G401 (cell line): Measurements from ENCODE around the gene SMIM7. TPM values are rescaled to one million over a fixed set of nuclear protein-coding genes. Genes with fewer than 3 reads are reported as not detected.
A peak's percentile ranks its signal among the peaks of the same experiment; 100 is the strongest.

Experiments used
- DNase-seq: peaks from one replicate; pipeline ENCODE4 v3.0.0-alpha.2; 2015; ENCODE audit warnings: low spot score
- in situ Hi-C: cut with HindIII; loops from 2 replicates; pipeline ENCODE4 v1.10.0; 2016; ENCODE audit warnings: low sequenced_read_pairs, mixed read lengths
- total RNA-seq: library from RNA; depleted of rRNA; stranded (reverse); fragments of >200 nt; shearing (Covaris generic); gene quantifications from 2 replicates; pipeline ENCODE4 v1.2.3, GENCODE V29; 2014

Gene SMIM7
- total RNA-seq, 1 experiment from 2014 or later: 116 TPM

GRCh38 chr19:16626796-16627192, 33.1 kb downstream of the SMIM7 start:
- no peak for DNase-seq

DNA sequence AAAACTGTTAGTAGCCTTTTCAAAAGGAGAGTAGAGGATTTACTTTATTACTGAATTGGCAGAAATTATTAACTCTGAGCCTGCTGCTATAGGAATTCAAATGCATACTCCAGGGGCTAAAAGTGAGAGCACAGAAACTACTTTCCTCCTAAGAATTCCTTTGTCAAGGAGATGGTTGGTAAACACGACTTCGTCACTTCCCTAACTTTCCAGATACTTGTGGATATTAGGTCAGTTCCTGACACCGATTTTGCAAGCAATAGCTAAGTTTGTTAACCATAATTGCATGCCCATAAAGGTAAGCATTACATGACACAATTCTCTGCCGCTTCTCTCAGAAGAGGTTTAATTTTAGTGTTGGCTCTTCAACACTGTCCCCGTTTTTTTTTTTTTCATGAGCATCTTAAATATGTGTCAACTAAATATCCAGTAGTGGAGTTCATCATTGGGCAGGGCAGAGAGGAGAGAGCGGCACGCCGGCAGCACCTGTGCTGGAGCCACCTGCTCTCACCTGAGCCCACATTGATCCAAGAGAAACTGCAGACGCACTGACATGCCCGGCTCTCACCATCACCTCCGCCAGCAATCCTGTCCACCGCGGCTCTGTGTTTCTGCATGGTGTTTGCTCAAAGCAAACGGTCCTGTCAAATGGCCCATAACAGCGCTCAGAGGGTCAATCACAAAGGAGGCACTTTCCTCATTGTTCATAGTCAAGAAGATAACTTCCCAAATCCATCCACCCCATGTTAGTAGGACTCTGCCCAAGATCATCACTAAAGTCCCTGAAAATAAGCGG, 34.6 kb downstream of the SMIM7 start:
- DNase-seq: no peak
- in situ Hi-C loops: no loop called here

More at GRCh38 chr19:16626796-16627192, 33.1 kb downstream of the SMIM7 start:
- in situ Hi-C loops: no loop called here

DNA sequence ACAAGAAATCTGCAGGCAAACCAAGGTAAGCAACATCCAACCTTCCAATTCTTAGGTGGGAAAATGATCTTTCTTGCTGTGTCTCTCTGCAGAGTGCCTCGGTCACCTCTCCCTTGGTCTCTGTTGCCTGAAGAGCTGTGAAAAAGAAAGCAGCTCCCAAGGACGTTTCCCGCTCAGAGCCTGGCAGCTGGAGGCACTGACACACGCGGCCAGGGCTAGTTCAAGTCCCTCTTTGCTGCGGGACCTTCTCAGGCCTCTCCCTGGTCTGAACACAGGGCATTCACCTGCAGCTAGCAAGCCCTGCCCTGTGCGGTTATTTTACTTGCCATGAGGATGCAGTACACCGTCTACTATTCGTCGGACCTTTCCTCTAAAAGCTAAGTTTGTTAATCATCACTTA, 35.7 kb downstream of the SMIM7 start:
- DNase-seq: no peak
- in situ Hi-C loops: no loop called here

GRCh38 chr19:16623576-16623975, 36.4 kb downstream of the SMIM7 start:
- no peak for DNase-seq

GRCh38 chr19:16623066-16623465, 36.9 kb downstream of the SMIM7 start:
- in situ Hi-C loops: no loop called here

More at GRCh38 chr19:16623576-16623975, 36.4 kb downstream of the SMIM7 start:
- in situ Hi-C loops: no loop called here

DNA sequence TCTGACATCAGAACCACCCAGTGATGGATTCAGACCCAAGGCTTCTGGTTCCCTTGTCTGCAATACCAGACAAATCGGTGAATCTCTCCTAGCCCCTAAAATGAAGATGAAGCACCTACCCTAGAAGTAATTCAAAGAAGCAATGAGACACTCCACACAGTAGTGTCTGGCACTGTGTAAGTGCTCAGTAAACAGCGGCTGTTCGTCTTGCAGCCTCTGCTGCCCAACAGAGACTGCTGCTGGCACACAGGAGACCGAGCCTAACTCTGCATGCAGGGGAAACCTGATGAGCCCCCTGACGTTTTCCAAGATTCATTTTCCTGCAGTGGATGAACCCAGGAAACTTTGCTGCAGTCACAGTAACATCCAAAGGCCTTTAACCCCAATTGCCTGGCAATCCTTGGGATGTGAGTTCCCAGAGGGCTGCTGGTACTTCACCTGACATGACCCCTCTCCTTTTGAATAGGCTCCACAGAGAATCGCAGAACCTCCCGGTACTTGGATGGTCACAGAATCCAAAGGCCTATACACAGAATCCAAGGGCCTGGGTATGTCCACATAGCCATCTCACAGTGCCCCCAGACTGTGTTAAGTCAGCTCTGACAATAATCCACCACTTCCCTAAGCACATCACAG, 38.7 kb downstream of the SMIM7 start:
- in situ Hi-C loops: no loop called here

More at GRCh38 chr19:16623066-16623465, 36.9 kb downstream of the SMIM7 start:
- DNase-seq: no peak

DNA sequence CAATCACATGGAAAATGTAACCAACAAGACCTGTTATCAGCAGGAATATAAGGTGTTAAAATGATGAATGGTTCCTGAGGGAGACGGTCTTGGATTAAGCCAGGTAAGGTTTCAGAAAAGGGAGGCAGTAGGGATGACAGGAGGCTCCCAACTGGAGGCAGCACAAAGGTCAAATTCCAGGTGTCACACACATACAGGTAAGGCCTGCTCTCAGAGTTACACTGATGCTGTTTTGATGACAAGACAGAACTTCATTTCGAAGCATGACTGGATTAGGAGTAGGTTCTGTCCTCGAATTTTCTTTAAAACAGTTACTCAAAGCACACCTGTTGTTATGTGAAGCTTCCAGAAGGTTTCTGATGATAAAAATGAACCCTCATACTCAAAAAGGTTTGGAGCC, 39.4 kb downstream of the SMIM7 start:
- in situ Hi-C loops: no loop called here
- DNase-seq: no peak

More for the DNA sequence above, 38.7 kb downstream of the SMIM7 start:
- no peak for DNase-seq

DNA sequence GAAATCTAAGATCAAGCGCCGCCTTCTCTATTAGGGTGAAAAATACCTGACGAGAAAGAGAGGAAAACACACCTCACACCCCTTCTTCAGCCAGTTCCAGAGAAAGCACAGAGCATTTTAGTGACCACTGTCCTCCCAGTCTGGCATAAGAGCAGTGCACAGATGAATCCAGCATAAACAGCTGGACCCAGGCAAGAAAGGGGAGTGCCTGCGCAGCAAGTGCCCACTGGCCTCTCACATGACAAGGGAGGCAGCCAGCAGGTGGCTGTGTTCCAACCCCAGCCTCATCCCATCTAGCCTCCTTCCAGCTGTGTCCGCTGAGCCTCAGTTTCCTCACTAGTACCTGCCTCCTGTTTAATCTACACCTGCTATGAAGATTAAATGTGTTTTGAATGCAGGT, 39.9 kb downstream of the SMIM7 start:
- in situ Hi-C loops: no loop called here
- no peak for DNase-seq

DNA sequence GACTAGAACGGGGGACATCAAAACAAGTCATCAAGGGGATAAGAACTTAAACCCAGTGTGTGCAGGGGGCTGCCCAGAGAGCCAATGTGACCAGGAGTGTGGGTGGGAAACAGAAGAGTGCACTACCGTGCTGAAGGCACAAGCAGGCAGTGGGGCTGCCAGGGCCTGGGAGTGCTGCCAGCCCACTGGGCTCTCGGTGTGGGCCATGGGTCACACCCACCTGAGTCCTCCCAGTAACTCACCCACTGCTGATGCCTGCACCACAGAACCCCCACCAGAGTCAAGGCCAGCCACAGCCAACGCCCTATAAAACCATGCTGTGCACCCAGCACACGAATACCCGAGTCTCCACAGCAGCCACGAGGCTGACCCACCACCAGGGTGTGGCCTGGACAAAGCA, 40.5 kb downstream of the SMIM7 start:
- in situ Hi-C loops: no loop called here
- DNase-seq: no peak

DNA sequence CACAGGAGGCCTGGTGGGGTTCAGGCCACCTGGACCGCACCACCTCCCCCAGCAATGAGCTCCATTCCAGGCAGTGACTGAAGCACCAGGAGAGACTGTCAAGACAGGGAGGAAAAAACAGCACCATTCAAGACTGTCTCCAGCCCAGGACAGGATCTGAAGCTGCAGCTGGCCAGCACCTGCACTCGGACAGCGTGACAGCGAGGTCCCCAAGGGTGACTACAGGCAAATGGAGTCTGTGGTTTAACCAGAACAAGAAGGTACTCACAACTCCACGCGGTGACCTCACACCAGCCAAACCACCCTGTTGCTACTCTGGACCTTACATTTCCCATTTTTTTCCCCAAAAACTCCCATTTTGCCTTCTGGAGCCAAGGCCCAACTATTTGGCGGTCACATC, 41.7 kb downstream of the SMIM7 start:
- in situ Hi-C loops: no loop called here
- DNase-seq: no peak

GRCh38 chr19:16615808-16616207, 44.1 kb downstream of the SMIM7 start:
- in situ Hi-C loops: no loop called here
- DNase-seq: no peak

DNA sequence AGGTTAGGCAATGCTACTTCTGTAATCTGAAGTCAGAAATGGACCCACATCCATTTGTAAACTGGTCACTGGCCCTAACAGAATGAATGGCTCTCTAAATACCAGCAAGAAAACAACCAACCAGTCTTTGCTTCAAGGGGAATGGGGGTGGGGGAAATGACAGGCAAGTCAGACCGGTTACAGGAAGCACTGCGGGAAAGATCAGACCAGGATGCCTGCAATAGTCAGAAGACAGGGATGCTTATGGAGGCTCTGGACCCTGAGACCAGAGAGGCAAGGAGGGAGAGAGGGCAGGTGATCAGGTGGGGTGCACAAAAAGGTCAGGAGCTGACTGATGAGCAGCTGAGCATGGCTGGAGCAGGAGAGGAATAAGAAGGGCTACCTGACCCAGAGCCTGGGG, 45.0 kb downstream of the SMIM7 start:
- no peak for DNase-seq
- in situ Hi-C loops: no loop called here

GRCh38 chr19:16613841-16614240, 46.1 kb downstream of the SMIM7 start:
- in situ Hi-C loops: no loop called here

GRCh38 chr19:16612636-16613035, 47.3 kb downstream of the SMIM7 start:
- no peak for DNase-seq
- in situ Hi-C loops: no loop called here

More at GRCh38 chr19:16613841-16614240, 46.1 kb downstream of the SMIM7 start:
- DNase-seq: no peak

DNA sequence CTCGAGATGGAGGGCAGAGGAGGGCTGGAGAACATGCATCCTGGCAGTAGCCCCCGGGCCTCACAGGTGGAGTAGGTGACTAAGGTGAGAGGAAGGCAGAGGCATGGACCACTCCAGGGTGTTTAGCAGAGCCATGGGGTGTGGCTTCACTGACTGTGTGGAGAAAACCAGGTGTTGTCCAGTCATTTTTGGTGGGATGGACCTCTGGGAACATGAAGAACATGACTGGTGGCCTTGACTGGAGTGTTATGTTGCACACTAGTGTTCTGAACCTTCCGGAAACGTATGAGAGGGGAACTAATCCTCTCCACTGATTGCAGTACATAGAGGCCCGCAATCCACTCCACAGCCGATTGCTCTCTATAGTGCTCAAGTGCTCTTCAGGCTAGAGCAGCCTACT, 48.8 kb downstream of the SMIM7 start:
- in situ Hi-C loops: no loop called here
- no peak for DNase-seq

- DNase-seq: no peak
- in situ Hi-C loops: no loop called here
These were observed 50.3 kb downstream of the SMIM7 start for GRCh38 chr19:16609511-16610200.

DNA sequence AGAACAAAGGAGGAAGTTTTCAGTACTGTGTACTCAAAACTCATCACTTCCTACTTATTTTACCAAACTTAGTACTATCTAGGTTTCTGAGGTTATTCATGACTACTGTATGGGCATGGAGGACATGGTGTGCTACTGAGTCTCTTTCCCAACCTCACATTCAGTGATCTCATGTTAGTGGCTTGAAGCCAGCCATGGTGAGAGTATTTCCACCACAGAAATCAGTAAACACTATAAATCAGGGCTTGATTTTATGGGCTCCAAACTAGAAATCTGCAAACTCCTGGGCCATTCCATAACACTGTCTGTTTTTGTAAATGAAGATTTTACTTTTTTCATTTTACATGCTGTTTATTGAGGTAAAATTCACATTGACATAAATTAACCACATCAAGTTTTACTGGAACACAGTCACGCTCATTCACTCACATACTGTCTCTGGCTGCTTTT, 51.6 kb downstream of the SMIM7 start:
- in situ Hi-C loops: no loop called here
- DNase-seq: peak; percentile 43

GRCh38 chr19:16607819-16608218, 52.1 kb downstream of the SMIM7 start:
- in situ Hi-C loops: no loop called here
- no peak for DNase-seq

DNA sequence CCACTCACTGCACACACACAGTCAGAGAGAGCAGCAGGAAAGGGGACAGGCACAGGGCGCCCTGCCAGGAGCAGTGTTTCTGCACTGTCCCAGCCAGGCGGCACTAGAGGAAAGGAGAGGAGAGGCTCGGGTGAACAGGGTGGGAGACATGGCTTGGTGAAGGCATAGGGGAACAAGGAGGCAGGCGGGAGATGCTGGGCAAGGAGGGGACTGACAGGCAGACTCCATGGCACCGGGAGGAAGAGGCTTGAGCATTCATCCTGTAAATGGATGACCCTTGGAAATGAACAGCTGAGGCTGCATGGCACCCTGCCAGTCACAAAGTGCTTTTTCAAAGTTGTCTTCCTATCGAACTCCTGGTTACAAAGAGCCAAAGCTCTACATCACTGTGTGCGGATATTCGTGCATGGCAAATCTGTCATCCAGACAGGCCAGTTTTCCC, 54.4 kb downstream of the SMIM7 start:
- in situ Hi-C loops: no loop called here
- peak; percentile 43 for DNase-seq

- in situ Hi-C loops: no loop called here
- no peak for DNase-seq
These were observed 54.8 kb downstream of the SMIM7 start for GRCh38 chr19:16605115-16605514.
